Psoas muscle (tissue), 8 donors: ENCODE results near the gene SLC17A7. TPM values are rescaled to one million over a fixed set of nuclear protein-coding genes. Genes with fewer than 3 reads are reported as not detected.

Experiments
- ATAC-seq, 4 donors: fragments of 200-7000 bp; cut with Tn5 transposase; one replicate each; pipeline ENCODE4 v1.9.1; 2020; ENCODE audit warnings: moderate library complexity in 3 of 4, mild to moderate bottlenecking in 2 of 4
- DNase-seq, 2 donors: peaks; one replicate each; pipeline ENCODE4 v3.0.0-alpha.2; 2020
- H3K27ac ChIP-seq: fragments of 200-600 bp; one replicate; pipeline ENCODE4 v1.8.0; 2022
- H3K27me3 ChIP-seq, 3 donors: fragments of 200-600 bp in 1 of 3; one replicate each; pipeline versions ENCODE4 v1.6.1 to v1.8.0; 2013 to 2022; ENCODE audit warnings: low read length in 2 of 3, mild to moderate bottlenecking in 2 of 3, moderate library complexity in 1 of 3; ENCODE audit not compliant: insufficient read depth in 3 of 3
- H3K36me3 ChIP-seq, 2 donors: fragments of 200-600 bp in 1 of 2; one replicate each; pipeline versions ENCODE4 v1.6.1 to v1.8.0; 2013 to 2022; ENCODE audit warnings: low read depth in 1 of 2, mild to moderate bottlenecking in 1 of 2, moderate library complexity in 1 of 2; ENCODE audit not compliant: insufficient read depth in 1 of 2
- H3K4me1 ChIP-seq: fragments of 200-600 bp; one replicate; pipeline ENCODE4 v1.8.0; 2022
- H3K4me3 ChIP-seq: fragments of 200-600 bp; one replicate; pipeline ENCODE4 v1.8.0; 2022; ENCODE audit warnings: mild to moderate bottlenecking
- H3K9me3 ChIP-seq: fragments of 200-600 bp; one replicate; pipeline ENCODE4 v1.8.0; 2022
- CTCF ChIP-seq: fragments of 200-600 bp; IDR thresholded peaks from one replicate; pipeline ENCODE4 v1.8.0; 2022; ENCODE audit warnings: antibody characterized with exemption
- WGBS, 3 donors: extraction: QIAGEN DNeasy Blood & Tissue Kit; methylation state at CpG; one replicate each; pipeline versions ENCODE4 v1.1.6 to v1.1.7; 2013; 5-methylcytosine and 5-hydroxymethylcytosine counted together
- intact Hi-C, 2 donors: fragments of 100-400 bp; cut with DNase I; formaldehyde crosslinking; loops; one replicate each; pipeline versions ENCODE4 v1.11.0 to v1.14.2; 2022
- polyA plus RNA-seq, 3 donors: library from polyadenylated mRNA; stranded (reverse); fragments of 200-250 nt; gene quantifications; one replicate each; pipeline ENCODE4 v1.2.3, GENCODE V29; 2013
- total RNA-seq, 4 donors: library from RNA; stranded (reverse); fragmentation: NEBNext Ultra II Directional in 2 of 4; extraction: Animal tissue kit (Norgen Biotek cat#: 25700) in 2 of 4; gene quantifications; one replicate each; pipeline versions ENCODE4 v1.2.1 to v1.2.4, GENCODE V29; 2021 to 2023
- donor health status: healthy with polysubstance abuse.
- donor health status: DM: no; HTN: no; CAD: no; lungs with moderate emphysema.
- donor health status: Bipolar disorder and iron deficiency.
- donor health status: healthy.
- donor health status: DM: yes; HTN: yes; CAD: no.
- donor health status: DM: no; HTN: no; CAD: no.
- donor health status: DM: no; HTN: no; CAD: no.
- donor health status: DM: yes; HTN: yes; CAD: no.

Gene SLC17A7
- total and polyA plus RNA-seq, 7 donors = 0.42 to 1.8 (median 0.78) TPM

GRCh38 chr19:49415102-49415809 is 26.1 kb downstream of the SLC17A7 start:
- no peak for ATAC-seq
- WGBS, 3 donors = 58 to 71% (median 60%) methylated on average over 15 of the region's 15 CpGs
- no peaks in the 10 kb centered on the region for H3K9me3 ChIP-seq
- intact Hi-C loops = no loop called here
- no peak overlapping the region for H3K4me3 ChIP-seq
- no peak for DNase-seq
- H3K27me3 ChIP-seq = peaks cover 0 to 48% (median 4%) of the 10 kb centered on the region in 3 donors
- no peaks in the 10 kb centered on the region for H3K36me3 ChIP-seq
- H3K4me1 ChIP-seq = no peaks in the 10 kb centered on the region
- H3K27ac ChIP-seq = no peak overlapping the region
- TF ChIP-seq CTCF = no peak

GRCh38 chr19:49414256-49414655 is 27.1 kb downstream of the SLC17A7 start:
- WGBS, 3 donors = 74 to 96% (median 81%) methylated on average over 3 of the region's 3 CpGs

GRCh38 chr19:49413348-49413747 is 28.0 kb downstream of the SLC17A7 start:
- Histone ChIP-seq H3K4me1 (no peaks in the 10 kb centered on the region), H3K9me3 (no peaks in the 10 kb centered on the region), H3K36me3 (no peaks in the 10 kb centered on the region), H3K27ac (no peak overlapping the region), H3K27me3 (peaks cover 0 to 28% (median 6%) of the 10 kb centered on the region in 3 donors), H3K4me3 (no peak overlapping the region)
- intact Hi-C loops = no loop called here
- DNase-seq (no peak), ATAC-seq (no peak)
- WGBS, 3 donors = 58 to 70% (median 63%) methylated on average over 9 of the region's 9 CpGs
- TF ChIP-seq CTCF = no peak

More at GRCh38 chr19:49414256-49414655, 27.1 kb downstream of the SLC17A7 start:
- no peak for DNase-seq
- Histone ChIP-seq H3K27ac (no peak overlapping the region), H3K9me3 (no peaks in the 10 kb centered on the region), H3K27me3 (peaks cover 0 to 38% (median 3%) of the 10 kb centered on the region in 3 donors), H3K4me3 (no peak overlapping the region), H3K4me1 (no peaks in the 10 kb centered on the region), H3K36me3 (no peaks in the 10 kb centered on the region)
- no peak for TF ChIP-seq CTCF
- intact Hi-C loops = no loop called here
- no peak for ATAC-seq

GRCh38 chr19:49411681-49412326 is 29.5 kb downstream of the SLC17A7 start:
- Histone ChIP-seq H3K4me3 (no peak overlapping the region), H3K36me3 (no peaks in the 10 kb centered on the region), H3K9me3 (no peaks in the 10 kb centered on the region), H3K27me3 (peaks cover 0 to 13% (median 6%) of the 10 kb centered on the region in 3 donors), H3K4me1 (no peaks in the 10 kb centered on the region), H3K27ac (no peak overlapping the region)
- ATAC-seq (no peak), DNase-seq (no peak)
- TF ChIP-seq CTCF = no peak
- WGBS, 3 donors = 63 to 72% (median 68%) methylated on average over 3 of the region's 3 CpGs
- intact Hi-C loops = no loop called here
